HG03103 (cell line): ENCODE measurements around the gene GIMAP8.
"Not testable (repeated sequence)": the region's sequence is repeated elsewhere in the genome, so short reads cannot be mapped to it uniquely, and the experiment has no call there.

Source experiments
- ATAC-seq: cut with Tn5 transposase; IDR thresholded peaks from one replicate; pipeline ENCODE4 v1.9.1; 2021; ENCODE audit warnings: low read depth; ENCODE audit not compliant: unreplicated experiment

GIMAP8 gene

DNA sequence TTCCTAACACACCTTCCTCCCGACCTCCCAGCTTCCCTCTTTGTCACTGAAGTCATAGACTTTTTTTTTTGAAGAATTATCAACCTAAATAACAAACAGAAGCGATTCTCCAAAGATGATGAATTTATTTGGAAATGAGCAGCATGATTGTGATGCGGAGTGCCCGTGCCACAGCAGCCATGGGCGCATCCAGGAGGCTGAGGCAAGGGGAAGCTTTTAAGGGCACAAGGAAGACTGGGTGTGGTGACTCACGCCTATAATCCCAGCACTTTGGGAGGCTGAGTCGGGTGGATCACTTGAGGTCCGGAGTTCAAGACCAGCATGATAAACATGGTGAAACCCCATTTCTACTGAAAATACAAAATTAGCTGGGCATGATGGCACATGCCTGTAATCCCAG is 16.2 kb upstream of the GIMAP8 start:
- ATAC-seq: no peak

DNA sequence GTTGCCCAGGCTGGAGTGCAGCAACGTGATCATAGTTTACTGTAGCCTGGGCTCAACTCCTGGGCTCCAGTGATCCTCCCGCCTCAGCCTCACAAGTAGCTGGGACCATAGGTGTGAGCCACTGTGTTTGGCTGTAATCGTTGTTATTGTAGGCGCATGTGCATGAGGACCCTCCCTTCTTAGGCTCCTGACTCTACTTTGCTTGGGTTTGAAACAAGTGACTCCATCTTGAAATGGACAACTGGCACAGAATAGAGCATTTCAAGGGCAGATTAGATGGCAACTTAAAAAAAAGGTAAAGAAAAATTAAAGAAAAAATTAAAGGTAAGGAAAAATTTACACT is 15.4 kb upstream of the GIMAP8 start:
- ATAC-seq: no peak

DNA sequence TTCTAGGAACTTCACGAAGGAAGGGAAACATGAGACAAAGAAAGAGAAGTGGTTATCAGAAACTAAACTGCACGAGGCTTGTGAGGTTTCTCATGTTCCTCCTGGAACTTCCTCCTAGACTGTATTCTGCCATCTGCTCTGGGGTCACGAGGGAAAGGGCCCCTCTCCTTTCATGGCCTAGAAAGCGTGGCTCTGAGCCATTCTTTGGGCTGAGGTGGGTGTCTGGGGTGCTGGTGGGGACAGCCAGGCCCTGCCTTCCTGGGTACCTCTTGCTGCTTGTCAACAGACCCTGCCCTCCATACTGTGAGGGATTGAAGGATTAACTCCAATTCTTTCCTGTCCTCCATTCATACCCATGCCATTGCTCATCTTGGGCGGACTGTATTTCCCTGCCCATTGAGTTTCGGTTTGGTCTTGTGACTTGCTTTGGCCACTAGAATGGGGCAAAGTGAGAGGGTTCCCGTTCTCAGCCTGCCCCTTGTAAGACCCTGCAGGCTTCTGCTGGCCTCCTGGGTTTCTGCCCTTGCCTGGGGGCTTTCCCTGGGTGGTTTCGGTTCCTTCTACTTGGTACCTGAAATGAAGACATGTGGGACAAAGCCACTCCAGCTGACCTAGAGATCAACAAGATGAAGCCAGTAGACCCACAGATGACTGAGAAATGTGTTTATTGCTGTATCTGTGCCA is 14.9 kb upstream of the GIMAP8 start:
- peak; percentile 87 for ATAC-seq

DNA sequence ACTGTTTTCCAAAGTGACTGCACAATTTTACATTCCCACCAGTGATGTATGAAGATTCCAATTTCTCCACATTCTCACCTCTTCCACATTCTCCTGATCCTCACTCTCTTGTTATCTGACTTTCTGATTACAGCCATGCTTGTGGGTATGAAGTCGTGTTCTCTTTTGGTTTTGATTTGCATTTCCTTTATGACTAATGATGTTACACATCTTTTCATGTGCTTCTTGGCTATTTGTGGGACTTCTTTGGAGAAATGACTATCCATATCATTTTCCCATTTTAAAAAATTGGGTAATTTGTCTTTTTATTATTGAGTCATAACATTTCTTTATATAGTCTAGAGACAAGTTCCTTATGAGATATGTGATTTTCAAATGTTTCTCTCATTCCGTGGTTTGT is 10.5 kb upstream of the GIMAP8 start:
- ATAC-seq: no peak

DNA sequence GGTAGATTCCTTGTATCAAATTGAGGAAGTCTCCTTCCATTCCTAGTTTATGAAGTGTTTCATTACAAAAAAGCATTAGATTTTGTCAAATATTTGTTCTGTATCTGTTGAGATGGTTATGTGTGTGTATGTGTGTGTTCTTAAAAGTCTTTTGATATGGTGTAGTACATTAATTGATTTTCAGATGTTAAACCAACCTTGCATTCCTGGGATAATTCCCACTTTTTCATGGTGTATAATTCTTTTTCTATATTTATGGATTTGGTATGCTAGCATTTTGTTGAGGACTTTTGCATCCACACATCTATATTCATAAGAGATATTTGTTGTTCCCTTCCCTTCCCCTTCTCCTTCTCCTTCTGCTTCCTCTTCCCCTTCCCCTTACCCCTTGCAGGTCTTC is 8.9 kb upstream of the GIMAP8 start:
- ATAC-seq: no peak

DNA sequence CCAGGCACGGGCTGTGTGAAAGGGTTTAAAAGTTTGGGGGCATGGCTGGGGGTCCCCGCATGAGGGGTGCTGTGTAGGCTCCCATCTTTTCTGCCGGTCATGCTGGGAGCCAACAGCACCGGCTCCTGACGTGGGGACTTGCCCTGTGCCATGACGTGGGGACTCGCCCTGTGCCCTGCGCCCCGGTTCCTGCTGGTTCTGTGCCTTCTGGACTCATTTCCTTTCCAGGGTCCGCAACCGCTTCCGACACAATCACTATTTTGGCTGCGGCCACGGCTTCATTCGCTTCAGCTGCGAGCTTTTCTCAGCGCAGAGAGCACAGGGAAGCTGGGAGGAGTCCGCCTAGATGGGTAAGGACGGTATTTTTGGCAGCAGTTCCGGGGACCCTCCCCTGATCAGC is 7.6 kb upstream of the GIMAP8 start:
- ATAC-seq: no peak

DNA sequence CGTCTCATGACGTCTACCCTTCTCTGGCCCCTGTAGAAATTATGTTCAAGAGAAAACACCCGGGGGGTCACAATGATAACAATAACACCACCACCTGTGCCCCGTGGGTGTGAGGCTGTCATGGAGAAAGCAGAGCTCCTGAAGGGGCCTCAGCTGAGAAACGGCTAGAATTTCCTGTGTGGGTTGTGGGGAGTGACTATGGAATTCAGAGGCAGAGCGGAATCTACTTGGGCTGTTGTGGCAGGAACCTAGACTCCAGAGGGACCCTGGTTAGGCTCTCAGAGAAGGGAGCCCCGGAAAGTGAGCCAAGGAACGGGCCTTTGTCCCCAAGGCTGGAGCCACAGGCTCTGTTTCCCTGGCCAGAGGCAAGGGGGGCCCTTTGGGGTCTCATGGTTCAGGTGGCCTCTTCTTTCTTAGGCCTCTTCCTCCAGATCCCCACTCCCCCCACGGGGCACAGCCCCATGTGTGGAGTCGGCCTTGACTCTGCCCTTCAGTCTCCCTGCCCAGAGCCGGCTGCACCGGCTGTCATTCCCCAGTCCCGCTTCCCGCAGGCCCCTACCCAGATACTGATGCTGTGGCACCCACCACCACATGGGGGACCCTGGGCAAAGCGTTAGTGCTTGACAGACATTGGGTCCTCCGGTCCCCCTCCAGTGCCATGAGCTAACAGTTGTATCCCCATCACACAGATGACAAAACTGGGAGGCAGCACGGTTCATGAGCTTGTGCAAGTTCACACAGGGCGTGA is 6.5 kb upstream of the GIMAP8 start:
- ATAC-seq: no peak

DNA sequence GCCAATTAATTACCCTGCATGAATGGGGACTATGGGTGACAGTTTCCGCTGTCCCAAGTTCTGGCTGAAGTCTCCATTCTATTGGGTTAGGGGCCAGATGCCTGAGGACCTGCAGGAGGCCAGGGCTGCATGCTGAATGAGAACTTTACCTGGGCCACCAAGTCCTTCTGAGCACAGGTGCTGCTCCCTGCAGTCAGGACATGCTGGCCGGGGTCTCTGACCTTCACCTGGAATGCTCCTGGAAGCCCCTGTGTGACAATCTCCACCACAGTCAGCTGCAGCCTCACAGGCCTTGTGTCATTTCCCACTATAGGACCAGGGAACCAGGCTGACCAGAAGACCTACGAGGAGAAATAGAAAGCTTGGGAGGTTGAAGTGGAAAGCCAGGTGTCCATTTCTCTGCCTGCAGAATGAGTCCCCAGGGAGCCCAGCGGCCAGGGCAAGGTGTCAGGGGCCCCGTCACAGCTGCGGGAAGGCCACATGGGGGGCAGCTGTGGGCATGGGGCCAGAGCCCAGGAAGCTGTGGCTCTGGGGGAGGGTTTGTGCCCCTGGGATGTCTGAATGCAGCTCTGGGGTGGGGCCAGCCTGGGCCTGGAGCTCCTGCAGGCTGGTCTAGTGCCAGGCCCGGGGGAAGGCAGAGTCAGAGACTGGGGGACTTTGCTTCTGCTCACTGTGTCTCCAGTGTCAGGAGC is 5.6 kb upstream of the GIMAP8 start:
- no peak for ATAC-seq

DNA sequence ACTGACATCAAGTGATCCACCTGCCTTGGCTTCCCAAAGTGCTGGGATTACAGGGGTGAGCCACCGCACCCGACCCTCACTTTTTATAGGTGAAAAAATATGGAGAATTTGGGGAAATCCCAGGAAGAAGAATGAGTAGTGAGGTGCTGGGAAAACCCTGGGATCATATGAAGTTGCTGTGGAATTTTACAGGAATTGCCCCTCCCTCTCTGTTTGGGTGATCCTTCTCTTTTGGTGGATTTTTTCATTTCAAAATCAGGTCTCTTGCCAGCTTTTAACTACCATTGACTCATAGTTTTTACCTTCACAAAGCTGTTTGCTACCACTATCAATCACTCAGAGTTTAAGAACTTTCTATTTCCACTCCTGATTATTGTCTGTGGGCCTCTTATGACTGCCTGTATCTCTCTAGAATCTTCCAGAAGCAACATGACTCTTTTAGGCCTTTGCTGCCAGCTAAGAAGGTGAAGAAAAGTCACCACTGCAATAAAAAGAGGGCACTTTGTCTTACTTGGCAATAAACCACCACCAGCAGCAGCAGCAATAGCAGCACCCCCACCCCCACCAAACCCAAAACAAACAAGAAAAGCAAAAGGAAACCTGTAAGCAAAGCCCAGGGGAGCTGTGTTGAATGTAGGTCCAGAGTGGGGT is 4.0 kb upstream of the GIMAP8 start:
- ATAC-seq: no peak

DNA sequence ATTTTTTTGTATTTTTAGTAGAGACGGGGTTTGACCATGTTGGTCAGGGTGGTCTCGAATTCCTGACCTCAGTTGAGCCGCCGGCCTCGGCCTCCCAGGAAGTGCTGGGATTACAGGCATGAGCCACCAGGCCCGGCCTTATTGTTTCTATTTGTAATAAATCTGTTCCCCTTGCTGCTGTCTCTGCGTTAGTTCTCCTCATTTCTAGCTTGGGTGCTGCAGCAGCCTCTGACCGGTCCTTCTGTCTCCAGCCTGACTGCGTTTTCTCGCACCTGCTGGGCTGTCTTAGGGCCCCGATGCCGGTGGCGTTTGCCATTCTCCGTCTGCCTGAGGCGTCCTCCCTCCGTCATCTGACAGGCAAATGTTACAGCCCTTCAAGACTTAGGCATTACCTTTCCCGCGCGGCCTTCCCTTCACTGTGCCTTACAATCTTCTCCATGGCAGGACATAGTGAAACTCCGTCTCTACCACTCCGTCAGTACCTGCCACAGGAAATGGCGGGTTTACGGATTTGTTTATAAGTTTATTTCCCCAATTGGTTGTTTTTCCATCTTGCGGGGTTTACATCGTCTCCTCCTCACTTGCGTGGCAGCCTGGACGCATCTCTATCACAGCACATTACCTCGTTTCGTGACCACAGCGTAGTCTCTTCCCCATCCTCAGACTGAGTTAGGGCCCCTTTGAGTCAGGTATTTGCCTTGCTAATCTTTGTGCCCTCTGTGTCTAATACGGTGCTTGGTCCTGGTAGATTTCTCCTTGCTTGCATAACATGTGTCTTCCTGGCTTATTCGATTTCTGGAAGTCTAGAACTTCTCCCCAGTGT is 2.3 kb upstream of the GIMAP8 start:
- ATAC-seq: no peak

DNA sequence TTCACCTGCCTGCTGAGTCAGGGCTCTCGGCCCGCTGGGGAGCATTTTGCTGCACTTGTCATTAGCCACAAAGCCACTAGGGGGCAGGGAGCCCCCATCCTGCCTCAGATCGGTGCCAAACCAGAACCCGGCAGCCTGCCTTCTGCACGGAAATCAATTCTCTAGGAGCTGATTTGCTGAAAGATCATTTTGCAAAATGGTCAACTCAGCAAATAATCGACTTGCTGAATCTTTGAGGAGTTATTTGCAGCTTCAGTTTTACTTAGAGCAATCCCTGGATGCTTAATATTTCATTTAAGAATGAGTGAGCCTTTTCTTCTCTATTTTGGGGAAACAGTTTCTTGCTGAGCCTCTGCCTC is 1.7 kb upstream of the GIMAP8 start:
- ATAC-seq: no peak

DNA sequence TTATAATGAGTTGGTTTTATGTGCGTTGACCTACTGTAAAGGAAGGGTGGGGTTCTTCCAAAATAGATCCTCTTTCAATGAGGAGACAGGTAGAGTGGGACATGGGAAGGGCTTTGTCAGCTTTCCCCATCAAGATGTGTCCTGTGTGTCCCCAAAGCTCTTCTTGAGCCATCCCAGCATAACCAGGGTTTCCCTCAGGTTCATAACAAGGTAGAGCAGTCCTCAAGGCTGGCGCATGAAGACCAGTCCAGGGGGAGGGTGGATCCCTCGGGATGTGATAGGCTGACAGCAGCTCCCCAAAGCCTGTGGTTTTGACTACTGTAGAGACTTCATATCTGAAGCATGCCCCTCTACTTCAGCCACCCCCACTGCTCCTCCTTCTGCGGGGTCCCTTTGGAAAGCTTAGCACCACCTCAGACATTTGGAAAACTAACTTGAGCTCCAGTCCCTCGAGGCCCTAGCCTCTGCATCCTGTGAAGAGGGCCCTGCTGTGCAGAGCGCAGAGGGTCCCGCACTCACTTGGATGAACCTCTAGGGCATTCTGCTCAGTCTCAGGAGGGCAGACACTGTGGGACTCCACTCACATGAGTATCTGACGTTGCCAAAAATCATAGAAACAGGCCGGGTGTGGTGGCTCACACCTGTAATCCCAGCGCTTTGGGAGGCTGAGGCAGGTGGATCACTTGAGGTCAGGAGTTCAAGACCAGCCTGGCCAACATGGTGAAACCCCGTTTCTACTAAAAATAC is 1.1 kb upstream of the GIMAP8 start:
- no peak for ATAC-seq

DNA sequence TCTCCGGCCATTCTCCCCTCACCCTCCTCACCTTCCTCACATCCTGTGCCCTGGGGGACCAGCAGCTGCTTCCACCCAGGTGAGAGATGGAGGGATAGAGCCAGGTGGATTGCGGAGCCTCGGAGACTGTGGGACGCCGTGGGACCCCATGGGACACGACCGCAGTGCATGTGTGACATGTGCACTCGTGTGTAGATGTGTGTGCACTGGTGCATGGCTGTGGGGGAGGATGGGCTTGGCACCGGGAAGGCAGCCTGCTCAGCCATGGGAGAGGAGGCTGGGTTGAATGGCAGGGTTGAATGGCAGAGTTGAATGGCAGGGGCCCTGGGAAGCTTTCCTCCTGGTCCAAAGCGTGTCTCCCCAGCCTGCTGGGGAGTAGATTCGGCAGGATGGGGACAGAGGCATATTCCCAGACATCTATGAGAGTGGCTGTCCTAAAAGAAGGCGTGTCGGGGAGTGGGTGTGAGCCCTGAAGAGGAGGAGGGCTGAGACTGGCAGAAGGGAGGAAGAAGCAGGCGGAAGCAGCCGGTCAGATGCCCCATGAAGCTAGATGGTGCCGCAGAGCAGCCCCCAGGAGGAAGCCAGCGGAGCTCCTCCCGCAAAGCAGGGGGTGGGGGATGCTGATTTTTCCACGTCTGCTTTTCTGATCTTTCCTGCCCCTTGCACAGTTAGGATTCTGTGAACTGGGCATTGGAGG is 815 bp downstream of the GIMAP8 start:
- peak; percentile 38 for ATAC-seq

DNA sequence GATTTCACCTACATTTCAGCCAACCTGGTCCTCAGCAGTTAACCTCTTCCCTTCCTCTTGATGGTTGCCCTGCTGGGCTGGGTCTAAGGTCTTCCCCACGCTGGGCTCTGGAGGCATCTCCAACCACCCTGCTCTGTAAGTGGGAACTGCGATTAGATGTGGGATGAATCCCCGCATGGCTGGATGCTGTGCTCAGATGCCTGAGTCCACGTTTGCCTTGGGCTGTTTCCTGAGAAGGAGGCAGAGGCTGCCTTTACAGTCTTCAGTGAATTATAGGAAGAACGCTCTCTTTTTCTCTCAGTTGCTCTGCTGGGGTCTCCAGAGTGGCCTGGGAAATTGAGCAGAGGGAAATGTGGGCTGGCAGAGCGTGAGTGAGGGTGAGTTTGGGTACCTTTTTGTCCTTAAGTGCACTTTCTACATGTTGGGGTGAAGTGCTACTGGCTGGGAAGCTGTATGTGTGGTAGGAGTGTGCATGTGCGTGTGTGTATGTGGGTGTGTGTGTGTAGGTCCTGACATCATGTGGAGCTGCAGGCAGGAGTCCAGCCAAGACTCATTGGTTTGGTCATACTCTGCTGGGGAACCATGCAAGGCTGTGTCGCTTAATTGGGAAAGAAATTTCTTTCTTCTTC is 1.5 kb downstream of the GIMAP8 start:
- no peak for ATAC-seq

DNA sequence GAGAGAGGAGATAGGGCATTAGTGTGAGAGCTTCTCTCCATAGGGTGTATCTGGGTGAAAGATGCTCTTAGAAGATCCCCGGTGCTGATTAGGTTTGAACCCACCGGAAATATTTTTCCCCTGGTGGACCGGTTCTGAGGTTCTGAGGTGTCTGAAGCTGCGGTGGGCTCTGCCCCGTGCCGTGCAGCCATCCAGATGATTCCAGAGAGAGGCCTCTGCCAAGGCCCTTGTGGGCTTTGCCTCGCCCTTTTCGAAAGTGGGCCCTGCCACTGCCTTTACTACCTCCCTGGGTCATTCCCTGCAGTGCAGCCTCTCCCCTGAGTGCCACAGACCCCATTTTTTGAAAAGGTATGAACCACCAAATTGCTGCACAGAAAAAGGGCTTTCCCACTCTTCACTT is 2.8 kb downstream of the GIMAP8 start:
- no peak for ATAC-seq

DNA sequence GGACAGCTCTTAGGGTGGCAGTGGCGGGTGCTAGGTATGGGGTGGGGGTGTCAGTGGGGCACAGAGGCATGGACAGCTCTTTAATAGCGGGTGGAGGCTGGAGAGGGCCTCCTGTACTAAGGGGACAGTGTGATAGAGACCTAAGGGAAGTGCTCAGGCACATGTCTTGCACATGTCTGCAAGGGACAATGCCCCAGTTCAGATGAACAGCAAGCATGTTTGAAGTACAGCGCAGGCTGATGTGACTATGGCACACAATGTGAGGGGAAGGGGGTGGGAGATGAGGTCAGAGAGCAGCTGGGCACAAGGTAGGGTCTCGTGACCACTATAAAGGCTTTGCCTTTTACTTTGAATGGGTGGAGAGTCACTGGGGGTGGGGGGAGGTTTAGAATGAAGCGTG is 3.5 kb downstream of the GIMAP8 start:
- no peak for ATAC-seq

DNA sequence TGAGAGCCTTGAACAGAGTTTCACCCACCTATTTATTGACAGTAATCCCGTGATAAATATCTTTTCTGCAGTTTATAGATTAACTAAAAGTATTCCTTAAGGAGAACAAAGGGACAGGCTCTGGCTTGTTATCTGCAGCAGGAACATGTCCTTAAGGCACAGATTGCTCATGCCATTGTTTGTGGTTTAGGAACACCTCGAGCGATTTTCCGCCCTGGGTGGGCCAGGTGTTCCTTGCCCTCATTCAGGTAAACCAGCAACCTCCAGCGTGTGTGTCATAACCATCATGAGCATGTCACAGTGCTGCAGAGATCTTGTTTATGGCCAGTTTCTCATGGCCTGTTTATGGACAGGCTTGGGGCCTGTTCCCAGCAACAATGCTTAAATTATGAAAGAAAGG is 6.6 kb downstream of the GIMAP8 start:
- not testable (repeated sequence) for ATAC-seq

DNA sequence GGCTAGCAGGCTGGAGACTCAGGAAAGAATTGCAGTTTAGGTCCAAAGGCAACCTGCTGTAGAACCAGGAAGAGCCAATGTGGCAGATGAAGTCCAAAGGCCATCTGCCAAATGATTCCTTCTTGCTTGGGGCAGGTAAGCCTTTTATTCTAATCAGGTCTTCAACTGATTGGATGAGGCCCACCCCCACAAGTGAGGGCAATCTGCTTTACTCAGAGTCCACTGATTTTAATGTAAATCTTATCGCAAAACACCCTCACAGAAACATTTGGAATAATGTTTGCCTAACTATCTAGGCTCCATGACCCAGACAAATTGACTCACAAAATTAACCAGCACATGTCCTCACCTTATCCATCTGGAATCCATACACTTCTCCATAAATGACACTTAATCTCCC is 7.8 kb downstream of the GIMAP8 start:
- no peak for ATAC-seq

DNA sequence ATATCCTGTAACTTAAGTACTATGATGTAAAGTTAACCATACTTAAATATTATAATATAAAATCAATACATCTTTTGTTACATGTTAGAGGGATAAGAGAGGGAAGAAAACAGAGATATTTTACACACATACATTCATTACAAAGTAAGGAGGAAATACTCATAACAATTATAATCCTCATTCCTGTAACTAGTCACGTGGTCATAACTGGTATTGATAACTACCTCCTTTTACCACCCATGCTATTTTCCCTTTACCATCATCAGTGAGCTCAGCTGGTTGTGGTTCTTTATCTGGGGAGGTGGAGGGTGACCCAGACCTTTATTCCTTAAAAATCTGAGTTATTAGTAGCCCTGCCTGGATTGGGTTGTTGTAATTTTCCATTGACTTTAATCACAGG is 8.3 kb downstream of the GIMAP8 start:
- no peak for ATAC-seq
